IMR-90 (cell line): Measurements from ENCODE around the gene MYCBP2. TPM values are rescaled to one million over a fixed set of nuclear protein-coding genes. Genes with fewer than 3 reads are reported as not detected.
A peak's percentile ranks its signal among the peaks of the same experiment; 100 is the strongest.

Experiments used
- ATAC-seq: fragments of 200-7000 bp; cut with Tn5 transposase; 2 replicates; pipeline ENCODE4 v1.9.1; 2020; ENCODE audit warnings: low read depth, mild to moderate bottlenecking, moderate library complexity
- BruUV-seq: library from RNA; stranded (reverse); fragments of 400-500 nt; replicated peaks from 2 replicates; lab custom pipeline; 2021; lab: Mats Ljungman, UMichigan
- CTCF ChIA-PET: fragments of 300-600 bp; formaldehyde crosslinking; extraction: SDS; loops from one replicate; lab custom pipeline; 2021; ENCODE audit warnings: antibody characterized with exemption; lab: Yijun Ruan, JAX
- POLR2A ChIA-PET: fragments of 300-600 bp; sonication (Branson Sonifier 250); formaldehyde crosslinking; loops from one replicate; lab custom pipeline; 2022; ENCODE audit warnings: antibody characterized with exemption; ENCODE audit not compliant: unreplicated experiment; lab: Charles Lee
- DNase-seq: peaks from one replicate; pipeline ENCODE4 v3.0.0; 2013
- H2AFZ ChIP-seq: replicated peaks from 2 replicates; pipeline ENCODE3; 2013; ENCODE audit warnings: low read length, mild to moderate bottlenecking; ENCODE audit not compliant: poor library complexity
- H2AK5ac ChIP-seq: 2 replicates; pipeline ENCODE4 v1.6.1; 2013; ENCODE audit warnings: low read depth, low read length, inconsistent platforms
- H2AK9ac ChIP-seq: replicated peaks from 2 replicates; pipeline ENCODE3; 2013; ENCODE audit warnings: mild to moderate bottlenecking, low read depth, low read length, moderate library complexity; ENCODE audit not compliant: poor library complexity
- H2BK120ac ChIP-seq: 2 replicates; pipeline ENCODE4 v1.6.1; 2013; ENCODE audit warnings: low read depth, low read length, inconsistent platforms
- H2BK15ac ChIP-seq: 3 replicates; pipeline ENCODE4 v1.6.1; 2013; ENCODE audit warnings: low read depth, low read length, inconsistent platforms
- H2BK20ac ChIP-seq: 2 replicates; pipeline ENCODE4 v1.6.1; 2013; ENCODE audit warnings: low read depth, mild to moderate bottlenecking, inconsistent platforms, low read length, moderate library complexity
- H2BK5ac ChIP-seq: 2 replicates; pipeline ENCODE4 v1.6.1; 2013; ENCODE audit warnings: mild to moderate bottlenecking, low read depth, low read length, inconsistent platforms; ENCODE audit not compliant: poor library complexity, severe bottlenecking
- H3K14ac ChIP-seq: replicated peaks from 2 replicates; pipeline ENCODE4 v1.6.1; 2013; ENCODE audit warnings: low read depth, low read length, inconsistent platforms
- H3K18ac ChIP-seq: 2 replicates; pipeline ENCODE4 v1.6.1; 2013; ENCODE audit warnings: low read depth, low read length, control low read depth
- H3K23ac ChIP-seq: 2 replicates; pipeline ENCODE4 v1.6.1; 2013; ENCODE audit warnings: low read depth, low read length, inconsistent platforms
- H3K27ac ChIP-seq: 2 replicates; pipeline ENCODE4 v1.5.1; 2013; ENCODE audit warnings: mild to moderate bottlenecking, control low read depth, low read length; ENCODE audit not compliant: insufficient read depth
- H3K27me3 ChIP-seq: 2 replicates; pipeline ENCODE4 v1.6.1; 2013; ENCODE audit warnings: low read length; ENCODE audit not compliant: control insufficient read depth, insufficient read depth
- H3K36me3 ChIP-seq: 2 replicates; pipeline ENCODE4 v1.6.1; 2013; ENCODE audit warnings: low read length, mixed read lengths; ENCODE audit not compliant: control insufficient read depth, insufficient read depth
- H3K4ac ChIP-seq: 2 replicates; pipeline ENCODE4 v1.6.1; 2013; ENCODE audit warnings: low read depth, low read length, inconsistent platforms
- H3K4me1 ChIP-seq: 2 replicates; pipeline ENCODE4 v1.6.1; 2013; ENCODE audit warnings: low read length, mixed read lengths; ENCODE audit not compliant: control insufficient read depth, insufficient read depth
- H3K4me2 ChIP-seq: 2 replicates; pipeline ENCODE4 v1.6.1; 2013; ENCODE audit warnings: low read depth, mild to moderate bottlenecking, control low read depth, low read length, moderate library complexity
- H3K4me3 ChIP-seq: 2 replicates; pipeline ENCODE4 v1.5.1; 2013; ENCODE audit warnings: low read depth, mild to moderate bottlenecking, control low read depth, low read length, moderate library complexity; ENCODE audit not compliant: insufficient read depth
- H3K56ac ChIP-seq: 2 replicates; pipeline ENCODE4 v1.6.1; 2013; ENCODE audit warnings: low read length, inconsistent platforms; ENCODE audit not compliant: insufficient read depth; ENCODE audit errors: extremely low read depth
- H3K79me1 ChIP-seq, 2 experiments: 2 replicates each; pipeline ENCODE4 v1.6.1; 2013; ENCODE audit warnings: low read length in 2 of 2, inconsistent platforms in 1 of 2, low read depth in 1 of 2
- H3K9ac ChIP-seq: 2 replicates; pipeline ENCODE4 v1.6.1; 2013; ENCODE audit warnings: low read depth, low read length, control low read depth
- H3K9me1 ChIP-seq: 2 replicates; pipeline ENCODE4 v1.6.1; 2013; ENCODE audit warnings: low read length, inconsistent platforms; ENCODE audit not compliant: insufficient read depth
- H3K9me3 ChIP-seq: 2 replicates; pipeline ENCODE4 v1.6.1; 2013; ENCODE audit warnings: low read length; ENCODE audit not compliant: control insufficient read depth, insufficient read depth
- H4K20me1 ChIP-seq: 2 replicates; pipeline ENCODE4 v1.6.1; 2013; ENCODE audit warnings: low read length, inconsistent platforms; ENCODE audit not compliant: insufficient read depth
- H4K5ac ChIP-seq: 2 replicates; pipeline ENCODE4 v1.6.1; 2013; ENCODE audit warnings: mild to moderate bottlenecking, low read depth, low read length, control low read depth
- H4K8ac ChIP-seq, 2 experiments: 2 replicates each; pipeline ENCODE4 v1.6.1; 2013; ENCODE audit warnings: low read depth in 2 of 2, low read length in 2 of 2, control low read depth in 1 of 2, inconsistent platforms in 1 of 2
- H4K91ac ChIP-seq: 2 replicates; pipeline ENCODE4 v1.6.1; 2013; ENCODE audit warnings: low read depth, low read length, inconsistent platforms; ENCODE audit not compliant: insufficient read depth
- CHD1 ChIP-seq: IDR thresholded peaks from 2 replicates; pipeline ENCODE4 v1.6.1; 2012; ENCODE audit warnings: low read depth, low read length, improper control_type of control experiment
- MAFK ChIP-seq: IDR thresholded peaks from 2 replicates; pipeline ENCODE4 v1.6.1; 2012; ENCODE audit warnings: low read depth, low read length, improper control_type of control experiment
- WGBS, 2 experiments: methylation state at CpG; one replicate each; pipeline versions ENCODE4 v1.1.5 to v1.1.7; 2013; ENCODE audit warnings: missing lambda C conversion rate in 2 of 2; ENCODE audit not compliant: insufficient read length in 1 of 2; ENCODE audit errors: extremely low coverage in 2 of 2; 5-methylcytosine and 5-hydroxymethylcytosine counted together
- dilution Hi-C: fragments of 300-500 bp; cut with HindIII; formaldehyde crosslinking; loops from one replicate; pipeline ENCODE4 v1.14.3; 2018; ENCODE audit warnings: low sequenced_read_pairs; ENCODE audit not compliant: unreplicated experiment
- in situ Hi-C: fragments of 300-500 bp; cut with MboI; formaldehyde crosslinking; loops from 3 replicates; pipeline ENCODE4 v1.14.3; 2019; ENCODE audit warnings: low sequenced_read_pairs, inconsistent platforms, mixed read lengths
- intact Hi-C: fragments of 100-400 bp; cut with micrococcal nuclease; formaldehyde crosslinking; loops from 2 replicates; pipeline ENCODE4 v1.10.0; 2022
- polyA plus RNA-seq, 3 experiments: library from polyadenylated mRNA; depleted of rRNA; stranded (reverse); fragments of >200 nt; gene quantifications; 2 replicates each; pipeline ENCODE4 v1.2.3, GENCODE V29; 2012; ENCODE audit warnings: low replicate concordance in 1 of 3
- total RNA-seq: library from RNA; depleted of rRNA; stranded (reverse); fragments of >200 nt; gene quantifications from 2 replicates; pipeline ENCODE4 v1.2.3, GENCODE V29; 2012

The MYCBP2 gene
- total and polyA plus RNA-seq, 2 of the 4 experiments (the other 2 are of a cell fraction): 20.1 to 43.2 TPM

DNA sequence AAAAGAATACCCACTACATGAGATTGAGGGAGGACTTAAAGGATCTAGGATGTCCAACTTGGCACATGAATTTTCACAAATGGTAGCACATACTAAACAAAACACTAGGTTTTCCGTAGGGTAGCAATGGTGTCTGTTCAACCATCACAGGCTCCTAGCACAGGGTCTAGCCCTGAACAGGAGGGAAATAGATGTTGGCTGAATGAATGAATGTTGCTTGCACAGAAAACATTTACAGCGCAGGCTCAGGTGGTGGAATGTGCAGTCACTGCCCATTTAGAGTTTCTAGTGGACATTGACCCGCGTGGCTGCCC, 1.9 kb upstream of the MYCBP2 start:
- no peaks in the 10 kb centered on the region; the same call in 1 of the 2 replicates for H3K27me3 ChIP-seq
- H4K5ac ChIP-seq: no peak overlapping the region
- H3K4me2 ChIP-seq: peak overlapping the region; percentile 87
- H4K8ac ChIP-seq: peak overlapping the region; percentile 29 to 75; a peak in 3 of 4 replicates
- H3K14ac ChIP-seq: peak overlapping the region; percentile 84
- peak overlapping the region; percentile 39 for H2AK9ac ChIP-seq
- DNase-seq (no peak), ATAC-seq (no peak; the same call in 1 of the 2 replicates)
- peak overlapping the region; percentile 69 for H2BK120ac ChIP-seq
- intact Hi-C loops: loop anchor here (1.0 to 5.0 kb wide), 3 partner anchors 121 to 191 kb away; no protein-coding TSS in a partner anchor
- H3K56ac ChIP-seq: 0 out of 2 replicates have a peak overlapping the region, but pooled peaks have one; percentile 72
- H2BK5ac ChIP-seq: peak overlapping the region; percentile 48
- ChIA-PET CTCF (interaction anchor here (2.0 kb wide), 1 partner anchor 150 kb away, joined by 8 read pairs; no protein-coding TSS in a partner anchor), POLR2A (no interaction called here)
- peak overlapping the region; percentile 41; the same call in 1 of the 2 replicates for H4K91ac ChIP-seq
- H2BK20ac ChIP-seq: peak overlapping the region; percentile 33; the same call in 1 of the 2 replicates
- H3K36me3 ChIP-seq: no peaks in the 10 kb centered on the region
- peak overlapping the region; percentile 80 for H3K4me3 ChIP-seq
- no peak overlapping the region for H3K18ac ChIP-seq
- H2AK5ac ChIP-seq: no peak overlapping the region
- BruUV-seq: no TSS peak
- H3K23ac ChIP-seq: peak overlapping the region; percentile 85
- no peak for TF ChIP-seq MAFK
- no peak for TF ChIP-seq CHD1
- peak overlapping the region; percentile 95 for H2AFZ ChIP-seq
- in situ Hi-C loops: no loop called here
- H3K4me1 ChIP-seq: no peaks in the 10 kb centered on the region
- dilution Hi-C loops: no loop called here
- peak overlapping the region; percentile 59 for H3K9ac ChIP-seq
- peaks cover 8 to 23% of the 10 kb centered on the region in 2 experiments; a peak in 3 of 4 replicates for H3K79me1 ChIP-seq
- H2BK15ac ChIP-seq: 0 out of 3 replicates have a peak overlapping the region, but pooled peaks have one; percentile 10
- no peaks in the 10 kb centered on the region; the same call in 1 of the 2 replicates for H3K9me1 ChIP-seq
- H3K9me3 ChIP-seq: no peaks in the 10 kb centered on the region
- H4K20me1 ChIP-seq: peaks cover 22% of the 10 kb centered on the region
- WGBS, 2 experiments: 0% methylated on average over 1 of the region's 4 CpGs; no CpG with 5 or more reads in 1 of the 2 experiments
- H3K4ac ChIP-seq: peak overlapping the region; percentile 70
- peak overlapping the region; percentile 23; the same call in 1 of the 2 replicates for H3K27ac ChIP-seq
